GM10847 (cell line): Measurements from ENCODE around the gene PLSCR2.

ENCODE experiments used
- POLR2A ChIP-seq: IDR thresholded peaks from 2 replicates; pipeline ENCODE4 v1.6.1; 2011; ENCODE audit not compliant: insufficient read length; ENCODE audit errors: extremely low read depth

The PLSCR2 gene

DNA sequence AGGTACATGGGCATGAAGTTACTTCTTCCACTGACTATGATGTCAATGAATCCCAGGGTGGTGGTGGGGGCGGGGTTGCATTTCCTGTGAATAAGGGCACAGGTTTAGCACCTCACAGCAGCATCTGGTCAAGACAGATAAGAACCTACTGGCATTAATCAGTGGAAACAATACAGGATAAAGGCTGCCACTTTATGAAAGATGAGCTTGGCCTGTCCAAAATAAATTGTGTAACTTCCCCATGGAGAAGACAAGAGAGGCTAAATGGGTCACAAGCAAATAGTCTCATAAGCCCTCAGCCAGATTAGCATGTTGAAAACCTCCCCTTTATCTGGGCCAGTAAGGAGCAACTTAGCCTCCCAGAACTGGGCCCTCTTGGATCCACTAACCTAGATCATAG, 27.4 kb upstream of the PLSCR2 start:
- TF ChIP-seq POLR2A: no peak

DNA sequence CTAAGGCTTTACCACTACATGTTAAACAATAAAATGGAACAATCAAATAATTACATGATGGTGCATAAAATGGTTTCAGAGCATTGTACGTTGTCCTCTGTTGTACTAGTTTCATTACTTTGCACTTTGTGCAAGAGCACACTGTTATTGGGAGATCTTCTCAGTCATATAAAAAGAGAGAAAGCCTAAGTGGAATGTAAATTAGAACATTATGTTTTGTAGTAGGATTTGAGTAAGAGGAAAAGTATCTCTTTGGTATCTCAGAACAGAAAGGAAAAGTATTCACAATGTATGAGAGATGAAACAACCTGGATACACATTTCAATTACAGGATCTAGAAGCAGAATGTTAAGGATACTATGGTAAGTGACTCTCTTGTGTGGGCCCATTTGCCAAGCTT, 26.9 kb upstream of the PLSCR2 start:
- TF ChIP-seq POLR2A: no peak

DNA sequence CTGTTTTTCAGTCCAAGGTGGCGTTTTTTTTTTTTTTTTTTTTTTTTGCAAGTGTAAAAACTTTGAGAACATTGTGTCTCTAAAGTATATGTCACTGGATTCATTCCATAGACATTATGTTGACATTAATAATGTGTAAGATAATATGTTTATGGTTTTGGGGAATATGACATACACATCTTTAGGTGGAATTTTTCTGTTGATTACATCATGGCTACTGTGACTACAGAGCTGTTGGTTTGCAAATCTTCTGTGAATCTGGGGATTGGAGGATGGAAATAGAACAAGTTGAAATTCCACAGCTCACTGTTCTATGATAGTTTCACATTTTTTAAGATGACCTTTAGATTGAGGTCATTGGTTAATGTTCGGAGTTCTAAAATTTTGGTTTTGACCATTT, 24.4 kb upstream of the PLSCR2 start:
- TF ChIP-seq POLR2A: no peak

DNA sequence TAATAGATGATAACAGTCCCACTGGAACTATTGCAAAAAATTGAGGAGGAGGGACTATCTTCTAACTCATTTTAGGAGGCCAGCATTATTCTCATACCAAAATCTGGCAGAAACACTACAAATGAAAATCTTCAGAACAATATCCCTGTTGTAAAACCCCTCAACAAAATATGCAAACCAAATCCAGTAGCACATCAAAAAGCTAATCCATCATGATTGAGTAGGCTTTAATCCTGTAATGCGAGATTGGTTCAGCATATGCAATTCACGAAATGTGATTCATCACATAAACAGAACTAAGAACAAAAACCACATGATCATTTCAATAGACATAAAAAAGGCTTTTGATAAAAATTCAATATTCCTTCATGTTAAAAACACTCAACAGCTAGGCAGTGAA, 23.9 kb upstream of the PLSCR2 start:
- TF ChIP-seq POLR2A: no peak

DNA sequence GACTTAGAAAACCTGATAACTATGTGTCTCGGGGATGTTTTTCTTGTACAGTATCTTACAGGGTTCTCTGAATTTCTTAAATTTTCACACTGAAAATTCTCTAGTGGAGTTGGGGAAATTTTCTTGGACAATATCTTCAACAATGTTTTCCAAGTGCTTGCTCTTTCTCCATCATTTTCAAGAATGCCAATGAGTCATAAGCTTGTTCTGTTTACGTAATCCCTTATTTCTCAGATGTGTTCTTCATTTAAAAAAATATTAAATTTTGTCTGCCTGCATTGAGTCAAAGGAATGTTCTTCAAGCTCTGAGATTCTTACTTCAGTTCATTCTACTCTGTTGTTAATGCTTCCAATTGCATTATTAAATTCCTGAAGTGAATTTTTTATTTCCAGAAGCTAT, 21.9 kb upstream of the PLSCR2 start:
- no peak for TF ChIP-seq POLR2A

DNA sequence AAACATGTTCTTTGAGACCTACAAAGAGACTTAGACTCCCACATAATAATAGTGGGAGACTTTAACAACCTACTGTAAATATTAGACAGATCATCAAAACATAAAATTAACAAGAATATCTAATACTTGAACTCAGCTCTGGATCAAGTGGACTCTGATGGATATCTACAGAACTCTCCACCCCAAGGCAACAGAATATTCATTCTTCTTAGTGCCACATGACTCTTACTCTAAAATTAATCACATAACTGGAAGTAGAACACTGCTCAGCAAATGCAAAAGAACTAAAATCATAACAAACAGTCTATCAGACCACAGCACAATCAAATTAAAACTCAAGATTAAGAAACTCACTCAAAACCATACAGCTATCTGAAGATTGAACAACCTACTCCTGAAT, 15.9 kb upstream of the PLSCR2 start:
- no peak for TF ChIP-seq POLR2A

DNA sequence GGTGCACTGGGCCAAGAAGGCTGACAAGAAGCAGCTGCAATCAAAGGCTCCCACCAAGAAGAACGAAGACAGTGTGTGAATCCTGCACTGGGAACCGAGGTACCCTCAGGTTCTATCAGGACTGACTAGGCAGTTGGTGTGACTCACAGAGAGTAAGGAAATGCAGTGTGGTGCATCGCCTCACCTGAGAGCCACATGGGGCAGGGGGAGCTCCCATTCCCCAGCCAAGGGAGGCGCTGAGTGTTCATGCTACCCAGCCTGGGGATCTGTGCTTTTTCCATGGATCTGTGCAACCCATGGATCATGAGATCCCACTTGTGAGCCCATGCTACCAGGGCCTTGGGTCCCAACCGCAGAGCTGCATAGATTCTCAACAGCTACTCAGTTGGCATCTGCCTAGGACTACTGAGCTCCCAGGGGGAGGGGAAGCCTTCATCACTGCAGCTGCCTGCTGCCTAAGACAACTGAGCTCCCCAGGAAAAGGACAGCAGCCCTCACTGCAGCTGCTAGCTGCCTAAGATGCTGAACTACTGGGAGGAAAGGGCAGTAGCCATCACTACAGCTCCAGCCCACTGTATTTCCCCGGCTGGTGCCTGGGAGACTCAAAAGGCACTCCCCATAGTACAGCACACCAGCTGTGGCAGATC, 6.9 kb upstream of the PLSCR2 start:
- no peak for TF ChIP-seq POLR2A

DNA sequence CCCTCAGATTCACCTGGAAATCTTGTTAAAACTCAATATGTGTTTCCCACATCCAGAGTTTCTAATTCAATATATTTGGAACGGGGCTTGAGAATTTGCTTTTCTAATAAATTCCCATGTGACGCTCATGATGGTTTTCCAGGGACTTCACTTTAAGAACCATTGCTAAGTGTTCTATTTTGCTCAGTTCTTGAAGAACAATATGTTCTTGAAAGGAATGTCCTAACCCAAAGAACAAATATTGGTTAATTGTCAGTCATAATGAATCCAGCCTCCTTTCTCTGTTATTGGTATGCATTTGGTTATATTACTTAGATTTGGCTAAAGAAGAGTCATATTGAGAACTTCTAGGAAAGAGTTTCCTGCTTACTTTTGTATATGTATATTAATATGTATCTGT, 4.4 kb upstream of the PLSCR2 start:
- TF ChIP-seq POLR2A: no peak

DNA sequence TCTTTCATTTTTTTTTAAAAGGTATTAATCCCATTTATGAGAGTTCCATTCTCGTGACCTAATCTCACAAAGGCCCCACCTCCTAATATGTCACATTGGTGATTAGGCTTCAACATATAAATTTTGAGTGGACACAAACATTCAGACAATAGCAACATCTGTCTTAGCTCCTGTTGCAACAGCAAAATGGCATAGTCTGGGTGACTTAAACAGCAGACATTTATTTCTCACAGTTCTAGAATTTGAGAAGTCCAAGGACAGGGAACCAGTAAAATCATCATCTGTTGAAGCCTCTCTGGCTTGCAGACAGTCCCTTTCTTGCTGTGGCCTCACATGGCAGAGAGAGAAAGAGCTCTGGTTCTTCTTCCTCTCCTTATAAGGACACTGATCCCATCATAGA, 3.2 kb upstream of the PLSCR2 start:
- TF ChIP-seq POLR2A: no peak

DNA sequence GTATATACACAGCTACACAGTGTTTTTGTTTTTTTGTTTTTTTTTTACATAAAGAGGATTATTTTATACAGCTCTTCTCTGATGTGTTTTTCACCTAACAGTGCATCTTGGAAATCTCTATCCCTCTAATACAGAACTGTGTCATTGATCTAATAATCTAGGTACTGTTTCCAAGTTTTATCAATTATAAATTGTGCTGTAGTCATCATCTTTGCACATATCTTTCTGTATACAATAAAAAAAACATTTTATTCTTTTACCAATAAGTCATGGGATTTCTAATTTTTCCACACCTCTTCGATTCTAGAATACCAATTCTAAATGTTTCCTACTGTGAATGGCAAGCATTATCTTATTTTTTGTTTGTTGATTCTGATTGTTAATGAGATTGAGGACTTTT, 1.7 kb upstream of the PLSCR2 start:
- TF ChIP-seq POLR2A: no peak

DNA sequence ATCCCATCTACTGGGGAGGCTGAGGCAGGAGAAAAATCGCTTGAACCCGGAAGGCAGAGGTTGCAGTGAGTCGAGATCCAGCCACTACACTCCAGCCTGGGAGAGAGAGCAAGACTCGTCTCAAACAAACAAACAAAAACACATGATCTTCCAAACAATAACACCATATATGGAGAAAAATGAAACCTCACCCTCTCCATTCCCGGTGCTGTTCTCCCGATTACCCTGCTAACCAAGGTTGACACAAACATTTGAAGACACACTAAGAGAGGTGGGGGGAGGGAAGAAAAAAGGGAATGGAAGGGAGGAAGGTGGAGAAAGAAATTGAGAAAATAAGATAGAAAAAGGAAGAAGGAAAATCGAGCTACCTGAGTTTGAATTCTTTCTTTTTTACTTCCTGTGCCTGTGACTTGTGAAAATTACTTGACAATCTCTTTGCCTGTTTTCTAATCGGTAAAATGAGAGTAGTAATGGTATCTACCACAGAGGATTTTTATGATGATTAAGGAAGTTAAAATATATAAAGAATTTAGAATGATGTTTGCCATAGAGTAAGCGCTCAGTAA, 1.1 kb upstream of the PLSCR2 start:
- TF ChIP-seq POLR2A: no peak

DNA sequence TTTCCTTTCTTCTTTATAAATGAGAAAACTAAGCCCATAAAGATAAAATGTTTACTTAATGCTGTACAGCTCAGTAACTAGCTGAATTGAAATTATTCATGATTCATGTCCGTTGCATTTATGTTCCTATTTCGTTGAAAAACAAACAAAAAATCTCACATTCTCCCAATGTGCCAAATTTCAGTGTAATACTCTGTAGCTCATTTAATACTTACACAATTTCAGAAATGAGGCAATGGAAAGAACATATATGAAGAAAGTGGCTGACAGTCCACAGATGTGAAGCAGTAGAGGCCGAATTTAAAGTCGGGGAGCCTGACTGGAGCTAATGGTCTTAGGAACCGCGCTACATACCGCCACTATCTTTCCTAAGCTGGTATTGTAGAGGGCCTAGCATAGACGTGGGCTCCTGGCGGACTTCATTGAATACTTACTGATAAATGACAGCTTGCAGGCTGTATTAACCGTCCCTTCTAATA, 651 bp downstream of the PLSCR2 start:
- TF ChIP-seq POLR2A: no peak

DNA sequence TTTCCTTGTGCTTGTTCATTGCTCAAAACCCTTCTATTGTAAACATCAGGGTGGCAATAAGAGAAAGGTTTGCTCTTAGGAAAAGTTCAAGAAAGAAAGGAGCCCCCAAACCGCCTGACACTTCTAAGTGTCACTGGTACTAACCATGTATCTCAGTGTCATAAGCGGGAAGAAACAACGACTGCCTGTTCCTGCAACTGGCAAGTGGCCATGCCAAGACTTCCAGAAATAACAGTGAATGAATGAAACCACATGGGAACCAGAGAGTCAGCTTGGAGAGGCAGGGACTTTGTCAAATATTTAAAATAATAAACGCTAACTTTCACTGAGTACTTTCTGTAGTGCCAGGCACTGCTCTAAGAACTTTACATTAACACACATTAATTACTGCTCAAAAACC, 1.1 kb downstream of the PLSCR2 start:
- TF ChIP-seq POLR2A: no peak

DNA sequence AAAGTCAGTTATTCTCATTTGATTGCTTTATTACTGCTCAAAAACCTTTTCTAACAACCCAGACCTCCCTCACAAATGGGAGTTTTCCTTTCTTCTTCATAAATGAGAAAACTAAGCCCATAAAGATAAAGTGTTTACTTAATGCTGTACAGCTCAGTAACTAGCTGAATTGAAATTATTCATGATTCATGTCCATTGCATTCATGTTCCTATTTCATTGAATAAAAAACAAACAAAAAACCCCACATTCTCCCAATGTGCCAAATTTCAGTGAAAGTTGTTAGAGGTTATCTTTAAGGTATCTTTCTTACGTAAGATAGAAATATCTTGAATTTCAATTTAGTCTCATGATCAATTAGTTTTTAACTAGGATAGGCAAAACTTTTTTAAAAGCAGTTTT, 2.8 kb downstream of the PLSCR2 start:
- no peak for TF ChIP-seq POLR2A

DNA sequence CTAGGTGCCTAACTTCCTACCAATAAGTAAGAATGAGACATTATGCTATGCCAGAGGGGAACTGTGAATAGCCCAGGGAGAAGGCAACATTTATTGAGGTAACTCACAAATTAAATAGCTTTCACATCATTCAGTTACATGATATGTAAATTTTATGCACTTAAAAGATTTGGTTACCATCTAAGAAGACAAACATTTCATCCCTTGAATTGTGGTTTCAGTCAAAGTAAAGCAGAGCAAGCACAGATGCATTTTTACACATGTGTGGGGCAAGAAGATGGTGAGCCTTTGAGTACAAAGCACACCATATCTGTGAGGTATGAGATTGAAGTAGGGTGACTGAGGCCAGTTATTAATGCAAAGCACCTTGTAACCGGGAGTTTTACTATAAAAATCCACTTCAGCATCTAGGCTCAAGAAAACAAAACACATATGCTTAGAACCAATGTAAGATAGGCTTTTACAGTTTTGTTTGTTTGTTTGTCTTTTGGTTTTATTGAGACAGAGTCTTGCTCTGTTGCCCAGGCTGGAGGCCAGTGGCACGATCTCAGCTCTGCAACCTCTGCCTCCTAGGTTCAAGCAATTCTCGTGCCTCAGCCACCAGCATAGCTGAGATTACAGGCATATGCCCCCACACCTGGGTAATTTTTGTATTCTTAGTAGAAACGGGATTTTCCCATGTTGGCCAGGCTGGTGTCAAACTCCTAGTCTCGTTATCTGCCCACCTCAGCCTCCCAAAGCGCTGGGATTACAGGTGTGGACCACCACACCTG, 3.5 kb downstream of the PLSCR2 start:
- no peak for TF ChIP-seq POLR2A

DNA sequence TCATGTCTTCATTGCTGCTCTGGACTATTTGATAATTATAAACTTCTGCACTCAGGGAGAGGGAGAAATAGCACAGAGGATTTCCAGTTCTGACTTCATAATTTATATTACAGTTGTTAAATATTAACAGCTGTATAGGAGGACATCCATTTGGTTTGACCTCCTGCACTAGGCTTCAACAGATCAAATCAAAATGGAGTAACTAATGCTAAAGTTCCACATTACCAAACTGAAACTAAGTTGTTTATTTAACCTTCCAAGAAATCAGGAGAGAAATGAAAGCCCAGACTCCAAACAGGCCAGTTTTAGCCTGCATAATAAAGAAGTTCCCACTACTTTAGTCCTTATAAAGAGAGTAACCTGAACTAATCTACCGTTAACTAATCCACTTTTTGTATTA, 4.6 kb downstream of the PLSCR2 start:
- no peak for TF ChIP-seq POLR2A
